Activated CD4-positive, alpha-beta T cell treated with anti-CD3 and anti-CD28 coated beads, Interleukin-2, Interleukin-6, amounts not matched to agents 100 ng/mL and 50 ng/mL, durations not matched to agents 16 hours and 8 hours (primary cell): ENCODE measurements around the gene OR6C2.
"Not testable (repeated sequence)": the region's sequence is repeated elsewhere in the genome, so short reads cannot be mapped to it uniquely, and the experiment has no call there.

Experiments used
- DNase-seq: peaks from one replicate; pipeline ENCODE4 v3.0.0-alpha.2; 2020

Gene OR6C2

DNA sequence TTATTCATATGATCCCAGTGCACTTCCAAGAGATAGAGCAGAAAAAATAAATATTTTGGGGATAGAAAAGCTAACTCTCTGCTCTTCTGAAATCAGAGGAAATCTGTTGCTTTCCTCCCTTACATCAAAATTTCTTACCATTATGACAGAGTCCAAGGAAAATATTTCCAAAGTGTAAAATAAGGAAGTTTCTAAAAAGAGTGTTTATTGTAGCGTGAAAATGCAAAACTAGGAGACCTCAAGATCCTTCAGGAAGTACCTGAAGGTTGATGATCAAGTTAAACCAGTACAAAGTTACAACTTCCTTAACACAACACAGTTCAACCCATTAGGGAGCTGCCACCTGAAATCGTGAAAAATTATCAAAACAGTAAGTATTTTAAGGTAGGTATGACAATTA is at the start of gene OR6C2:
Gene OR6C2, plus strand, starts transcription at position 301 of the 400 bp plus-strand sequence. CDS start 8,138 bp downstream, outside the sequence.
- no peak for DNase-seq

DNA sequence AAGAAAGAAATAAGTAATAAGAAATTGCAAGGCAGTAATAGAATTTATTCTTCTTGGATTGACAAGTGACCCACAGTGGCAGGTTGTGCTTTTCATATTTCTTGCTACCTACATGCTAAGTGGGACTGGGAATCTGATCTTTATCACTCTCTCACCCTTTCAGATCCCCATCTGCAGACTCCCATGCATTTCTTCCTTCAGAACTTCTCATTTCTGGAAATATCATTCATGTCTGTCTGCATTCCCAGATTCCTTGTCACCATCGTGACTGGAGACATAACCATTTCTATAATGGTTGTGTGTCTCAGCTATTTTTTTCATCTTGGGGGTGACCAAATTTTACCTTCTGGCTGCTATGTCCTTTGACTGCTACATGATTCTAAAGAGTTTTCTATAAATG is 47.5 kb upstream of the OR6C2 start:
- DNase-seq, result no peak

DNA sequence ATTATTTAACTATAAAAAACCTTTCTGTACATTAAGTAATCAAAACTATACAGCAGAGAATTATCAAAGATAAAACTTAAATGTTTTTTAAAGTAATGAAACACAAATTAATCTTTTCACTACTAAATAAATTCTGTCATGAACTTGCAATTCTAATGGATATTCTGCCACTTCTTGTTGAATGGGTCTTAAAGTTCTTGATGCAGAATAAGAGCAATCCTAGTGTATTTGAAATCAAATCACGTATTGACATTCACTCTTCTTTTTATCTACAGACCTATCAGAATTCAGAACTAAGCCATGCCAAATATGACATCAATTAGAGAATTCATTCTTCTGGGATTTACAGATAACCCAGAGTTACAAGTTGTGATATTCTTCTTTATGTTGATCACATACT is 43.6 kb upstream of the OR6C2 start, which contains the start of gene OR6C65:
Gene OR6C65, plus strand, starts transcription at position 301 of the 400 bp plus-strand sequence. Its CDS starts 0 bp downstream, at position 301.
- no peak for DNase-seq

DNA sequence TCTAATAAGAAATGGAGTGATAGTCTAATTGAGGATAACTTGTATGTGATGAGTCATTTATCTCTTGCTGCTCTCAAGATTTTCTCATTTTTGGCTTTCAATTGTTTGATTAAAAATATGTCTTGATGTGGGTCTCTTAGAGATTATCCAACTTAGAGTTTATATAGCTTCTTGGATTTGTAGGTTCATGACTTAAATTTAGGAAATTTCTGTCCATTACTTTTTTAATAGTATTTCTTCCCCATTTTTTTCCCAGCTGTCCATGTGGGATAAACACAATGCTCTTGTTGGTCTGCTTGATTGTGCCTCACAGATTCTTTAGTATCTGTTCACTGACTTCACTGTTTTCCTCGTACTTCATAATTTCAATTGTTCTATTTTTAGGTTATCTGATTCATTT is 36.0 kb upstream of the OR6C2 start:
- DNase-seq, result no peak

DNA sequence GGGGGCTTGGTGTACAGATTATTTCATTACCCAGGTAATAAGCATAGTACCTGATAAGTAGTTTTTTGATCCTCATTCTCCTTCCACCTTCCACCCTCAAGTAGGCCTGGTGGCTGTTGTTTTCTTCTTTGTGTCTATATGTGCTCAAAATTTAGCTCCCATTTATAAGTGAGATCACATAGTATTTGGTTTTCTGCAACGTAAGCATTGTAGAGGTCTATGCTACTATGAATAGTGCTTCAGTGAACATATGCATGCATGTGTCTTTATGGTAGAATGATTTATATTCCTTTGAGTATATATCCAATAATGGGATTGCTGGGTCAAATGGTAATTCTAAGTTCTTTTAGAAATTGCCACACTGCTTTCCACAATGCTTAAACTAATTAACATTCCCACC is 34.7 kb upstream of the OR6C2 start:
- not testable (repeated sequence) for DNase-seq

DNA sequence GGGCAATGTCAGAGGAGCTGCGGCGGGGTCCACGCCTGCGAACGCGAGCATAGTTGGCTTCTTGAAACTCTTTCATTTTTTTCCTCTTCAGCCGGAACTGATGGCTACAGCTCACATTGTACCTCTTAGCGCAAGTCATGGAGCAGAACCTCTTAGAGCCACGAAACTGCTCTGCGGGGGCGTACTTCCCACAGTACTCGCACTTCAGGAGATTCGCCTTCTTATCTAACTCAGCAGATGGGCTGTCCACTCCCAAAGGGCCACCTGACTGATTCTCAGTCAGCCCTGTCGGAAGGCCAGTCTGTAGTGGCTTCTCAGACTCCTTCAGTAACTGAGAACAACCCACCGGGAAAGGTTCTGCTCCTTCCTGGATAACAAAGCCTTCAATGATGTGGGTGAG is 31.7 kb upstream of the OR6C2 start:
- not testable (repeated sequence) for DNase-seq

DNA sequence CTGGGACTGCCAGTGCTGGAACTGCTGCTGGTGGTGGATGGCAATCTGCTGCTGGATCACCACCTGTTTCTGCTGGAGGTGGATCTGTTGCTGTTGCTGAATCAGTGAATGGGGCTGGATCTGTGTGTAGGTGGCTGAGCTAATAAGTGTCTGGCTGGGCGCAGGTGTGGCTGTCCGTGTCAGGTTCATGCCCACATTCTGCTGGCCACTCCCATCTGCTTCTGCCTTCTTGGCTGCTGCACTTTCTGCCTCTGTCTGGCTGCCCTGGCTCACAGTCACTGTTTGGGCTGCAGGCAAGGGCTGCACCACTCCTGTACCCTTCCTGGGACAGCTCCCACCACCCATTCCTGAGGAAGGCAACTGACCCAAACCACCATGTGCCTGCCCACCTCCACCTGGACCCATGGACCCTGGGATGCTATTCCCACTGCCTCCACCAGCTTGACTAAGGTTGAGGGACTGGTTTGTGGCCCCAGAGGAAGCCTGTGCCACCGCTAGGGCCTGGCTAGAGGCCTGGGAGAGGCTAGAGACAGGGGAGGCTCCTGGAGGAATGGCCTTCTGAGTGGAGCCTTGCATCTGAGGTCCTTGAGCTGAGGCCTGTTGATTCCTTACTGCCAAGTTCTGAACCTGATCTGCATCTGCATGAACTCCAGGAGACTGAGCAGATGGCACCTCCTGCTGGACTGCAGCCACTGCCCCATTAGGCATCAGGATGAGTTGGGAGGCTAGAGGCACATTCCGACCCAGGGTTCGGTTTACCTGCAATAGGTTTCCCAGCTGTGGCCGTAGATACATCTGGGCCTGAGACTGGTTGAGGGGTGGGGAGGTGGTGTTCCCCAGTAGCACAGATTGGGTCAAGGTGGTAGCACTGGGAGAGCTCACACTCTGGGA is 30.1 kb upstream of the OR6C2 start:
- DNase-seq, result not testable (repeated sequence)

DNA sequence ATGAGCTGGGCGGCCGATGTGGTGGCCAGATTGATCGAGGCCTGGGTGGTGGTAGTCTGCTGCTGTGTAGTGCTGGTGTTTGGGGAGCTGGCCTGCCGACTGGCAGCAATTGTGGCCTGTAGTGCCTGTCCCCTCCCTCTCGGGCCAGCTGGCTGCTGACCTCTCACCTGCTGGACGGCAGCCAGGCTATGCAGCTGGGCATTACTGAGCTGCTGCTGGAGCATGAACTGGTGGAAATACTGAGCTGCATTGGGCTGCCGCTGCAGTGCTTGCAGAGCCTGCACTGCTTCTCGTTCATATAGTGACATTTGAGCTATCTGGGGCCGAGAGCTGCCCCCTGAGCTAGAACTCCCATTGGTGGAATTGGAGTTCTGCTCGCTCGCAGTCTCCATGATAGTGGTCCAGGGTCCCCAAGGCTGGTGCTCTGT is 29.5 kb upstream of the OR6C2 start:
- DNase-seq, result not testable (repeated sequence)

DNA sequence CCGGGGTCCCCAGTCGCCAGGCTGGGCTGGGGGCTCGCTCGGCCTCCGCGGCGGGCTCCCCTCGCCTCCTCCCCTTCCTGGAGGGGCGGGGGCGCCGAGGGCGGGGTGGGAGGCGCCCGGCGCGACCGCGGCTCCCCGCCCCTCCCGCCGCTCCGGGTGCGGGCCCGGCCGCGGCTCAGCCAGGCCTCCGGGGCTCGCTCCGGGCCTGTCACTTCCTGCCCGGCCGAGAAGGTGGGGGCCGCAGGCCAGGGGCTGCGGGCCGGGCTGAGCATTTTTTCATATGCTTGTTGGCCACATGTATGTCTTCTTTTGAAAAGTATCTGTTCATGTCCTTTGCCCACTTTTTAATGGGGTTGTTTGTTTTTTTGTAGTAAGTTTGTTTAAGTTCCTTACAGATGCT is 29.0 kb upstream of the OR6C2 start:
- not testable (repeated sequence) for DNase-seq

DNA sequence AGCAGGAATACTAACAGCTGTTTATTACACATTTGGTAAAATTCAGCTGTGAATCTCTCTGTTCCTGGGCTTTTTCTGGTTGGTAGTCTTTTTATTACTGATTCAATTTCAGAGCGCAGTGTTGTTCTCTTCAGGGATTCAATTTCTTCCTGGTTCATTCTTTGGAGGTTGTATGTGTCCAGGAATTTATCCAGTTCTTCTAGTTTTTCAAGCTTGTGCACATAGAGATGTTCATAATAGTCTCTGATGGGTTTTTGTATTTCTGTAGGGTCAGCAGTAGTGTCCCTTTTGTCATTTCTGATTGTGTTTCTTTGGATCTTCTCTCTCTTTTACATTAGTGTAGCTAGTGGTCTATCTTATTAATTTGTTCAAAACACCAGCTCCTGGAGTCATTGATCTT is 26.9 kb upstream of the OR6C2 start:
- no peak for DNase-seq

DNA sequence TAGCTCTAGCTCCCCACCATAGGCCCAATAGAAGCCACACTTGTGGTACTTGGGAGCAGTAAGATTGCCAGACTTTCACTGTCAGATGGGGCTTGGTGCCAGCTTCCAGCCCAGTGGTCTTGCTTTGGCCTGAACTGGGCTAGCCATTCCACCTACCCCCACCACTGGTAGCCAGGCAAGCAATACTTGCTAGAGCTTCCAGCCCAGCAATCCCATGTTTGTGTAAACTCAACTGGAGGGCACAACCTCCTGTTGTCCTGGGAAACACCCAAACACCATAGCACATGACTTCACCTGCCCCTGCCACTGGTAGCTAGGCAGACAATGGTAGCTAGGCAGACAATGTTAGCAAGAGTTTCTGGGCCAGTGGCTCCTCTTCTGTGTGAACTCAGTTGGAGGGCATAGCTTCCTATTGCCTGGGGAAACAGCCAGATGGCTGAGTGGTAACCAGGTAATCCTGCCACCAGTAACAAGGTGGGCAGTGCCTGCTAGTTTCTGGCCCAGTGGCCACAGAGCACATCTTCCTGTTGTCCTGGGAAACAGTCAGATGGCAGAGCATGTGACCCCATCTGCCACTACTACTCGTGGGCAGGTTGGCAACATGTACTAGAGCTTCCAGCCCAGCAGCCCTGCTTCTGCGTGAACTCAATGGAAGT is 23.4 kb upstream of the OR6C2 start:
- no peak for DNase-seq

DNA sequence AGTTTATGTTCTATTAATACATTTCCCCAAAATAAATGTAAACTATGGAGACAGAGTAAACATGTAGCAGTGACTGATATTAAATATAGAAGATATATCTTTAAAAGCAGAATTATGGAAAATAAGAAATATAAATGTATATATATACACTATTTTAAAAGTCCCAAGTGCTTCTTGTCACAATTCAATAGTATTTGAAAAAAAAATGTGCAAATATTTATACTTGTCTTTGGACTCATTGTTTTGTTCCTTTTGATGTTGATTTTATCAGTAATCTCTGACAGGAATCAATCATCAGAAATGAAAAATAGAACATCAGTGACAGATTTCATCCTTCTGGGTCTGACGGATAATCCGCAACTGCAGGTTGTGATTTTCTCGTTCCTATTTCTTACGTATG is 17.9 kb upstream of the OR6C2 start, which contains the start of gene OR6C76:
Gene OR6C76, plus strand, starts transcription at position 301 of the 400 bp plus-strand sequence. Its CDS starts 0 bp downstream, at position 301.
- DNase-seq, result no peak

DNA sequence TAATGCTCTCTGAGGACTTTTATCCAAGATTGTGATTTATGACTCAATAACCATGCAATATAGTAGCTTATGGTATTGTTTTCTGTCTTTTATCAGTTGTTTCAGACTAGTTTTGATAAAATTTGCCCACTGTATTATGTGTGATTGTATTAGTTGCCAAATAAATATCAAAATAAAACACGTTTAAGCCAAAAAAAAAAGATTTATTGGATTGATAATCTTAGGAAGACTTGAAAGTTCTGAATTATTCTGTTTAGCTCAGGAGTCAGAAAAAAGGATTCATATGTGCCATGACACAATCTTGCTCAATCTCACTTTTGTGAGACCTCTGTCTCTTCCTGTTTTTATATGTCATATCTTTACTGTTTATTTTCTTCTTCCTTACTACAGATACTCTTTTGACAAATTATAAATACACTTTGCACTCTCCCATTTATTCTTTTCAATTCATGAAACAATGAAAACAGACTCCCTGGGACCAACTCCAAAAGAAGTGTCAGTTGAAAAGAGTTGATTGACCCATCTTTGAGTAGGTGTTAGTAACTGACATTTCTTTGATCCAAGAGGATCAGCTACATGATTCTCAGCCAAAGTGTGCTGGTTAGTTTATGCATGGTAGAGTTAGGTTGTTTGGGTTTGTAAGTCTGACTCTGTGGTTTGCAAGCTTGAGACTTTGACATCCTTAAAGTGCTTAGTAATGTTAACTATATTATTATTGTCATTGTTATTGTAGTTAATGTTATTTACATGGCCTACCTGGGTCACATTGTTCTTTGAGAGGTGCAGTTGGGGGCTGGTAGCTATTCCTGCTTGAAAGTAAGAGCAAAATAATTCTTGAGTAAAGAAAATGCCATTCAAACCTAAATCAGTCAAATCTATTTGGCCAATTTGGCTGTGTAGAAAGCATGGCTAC is 15.3 kb upstream of the OR6C2 start:
- DNase-seq, result no peak

DNA sequence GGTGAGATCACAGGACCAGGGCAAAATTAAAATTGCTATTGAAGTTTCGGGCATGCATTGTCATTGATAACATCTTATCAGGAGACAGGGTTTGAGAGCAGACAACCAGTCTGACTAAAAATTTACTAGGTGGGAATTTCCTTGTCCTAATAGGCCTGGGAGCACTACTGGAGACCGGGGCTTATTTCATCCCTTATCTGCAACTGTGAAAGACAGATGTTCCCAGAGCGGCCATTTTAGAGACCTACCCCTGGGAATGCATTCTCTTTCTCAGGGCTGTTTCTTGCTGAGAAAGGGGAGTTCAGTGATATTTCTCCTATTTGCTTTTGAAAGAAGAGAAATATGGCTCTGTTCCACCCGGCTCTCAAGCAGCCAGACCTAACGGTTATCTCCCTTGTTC is 2.6 kb upstream of the OR6C2 start:
- DNase-seq, result not testable (repeated sequence)

DNA sequence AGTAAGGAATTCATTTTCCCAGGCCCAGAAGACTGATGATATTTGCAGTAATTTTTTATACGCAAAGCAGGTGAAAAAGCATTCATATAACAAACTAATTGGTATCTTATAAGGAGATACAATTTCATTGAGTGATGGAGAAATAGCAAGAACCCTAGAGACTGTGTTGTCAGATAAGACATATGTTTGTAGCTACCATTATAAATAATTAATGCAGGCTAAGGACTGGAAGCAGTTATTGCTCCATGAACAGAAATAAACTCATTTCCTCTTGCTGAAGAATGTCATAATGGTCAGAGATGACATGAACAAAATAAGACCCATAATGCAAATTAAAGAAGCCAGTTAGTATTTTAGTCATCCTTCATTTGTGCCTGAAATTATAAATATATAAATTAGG is 1.5 kb downstream of the OR6C2 start:
- DNase-seq, result no peak

DNA sequence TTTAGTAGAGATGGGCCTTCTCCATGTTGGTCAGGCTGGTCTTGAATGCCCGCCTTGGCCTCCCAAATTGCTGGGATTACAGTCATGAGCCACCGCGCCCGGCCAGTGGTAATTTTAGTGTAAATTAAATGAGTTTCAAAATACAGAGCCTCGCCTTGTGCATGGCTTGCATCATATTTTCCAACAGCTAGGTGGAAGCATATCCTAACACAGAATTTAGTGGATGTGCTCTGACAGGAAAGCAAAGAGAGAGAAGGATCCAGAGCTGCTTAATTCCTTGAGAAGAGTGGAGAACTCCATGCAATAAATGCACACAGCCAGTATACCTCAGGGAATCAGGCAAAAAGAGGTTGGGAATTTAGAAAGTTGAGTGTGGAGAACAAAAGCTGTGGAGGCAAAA is 2.5 kb downstream of the OR6C2 start:
- no peak for DNase-seq

DNA sequence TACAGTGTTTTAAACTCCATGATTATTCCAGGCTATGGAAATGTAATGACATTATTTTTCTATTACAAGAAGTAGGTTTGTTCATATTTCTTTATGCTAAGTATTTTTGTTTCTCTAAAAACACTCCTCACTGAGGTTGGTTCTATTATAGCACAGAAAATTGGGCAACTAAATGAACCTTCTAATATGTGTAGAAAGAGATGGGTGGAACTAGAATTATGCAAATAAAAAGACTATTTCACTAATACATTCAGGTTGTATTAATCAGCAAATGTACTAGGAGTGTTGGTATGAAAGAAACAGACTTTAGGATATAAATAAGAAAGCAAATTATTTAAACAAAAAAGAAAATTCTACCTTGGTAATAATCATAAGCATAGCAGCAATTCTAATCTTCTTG is 4.9 kb downstream of the OR6C2 start:
- no peak for DNase-seq

DNA sequence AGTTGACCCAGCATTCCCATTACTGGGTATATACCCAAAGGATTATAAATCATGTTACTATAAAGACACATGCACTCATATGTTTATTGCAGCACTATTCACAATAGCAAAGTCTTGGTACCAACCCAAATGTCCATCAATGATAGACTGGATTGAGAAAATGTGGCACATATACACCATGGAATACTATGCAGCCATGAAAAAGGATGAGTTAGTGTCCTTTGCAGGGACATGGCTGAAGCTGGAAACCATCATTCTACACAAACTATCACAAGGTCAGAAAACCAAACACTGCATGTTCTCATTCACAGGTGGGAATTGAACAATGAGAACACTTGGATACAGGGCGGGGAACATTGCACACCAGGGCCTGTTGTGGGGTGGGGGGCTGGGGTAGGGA is 21.1 kb downstream of the OR6C2 start:
- not testable (repeated sequence) for DNase-seq

DNA sequence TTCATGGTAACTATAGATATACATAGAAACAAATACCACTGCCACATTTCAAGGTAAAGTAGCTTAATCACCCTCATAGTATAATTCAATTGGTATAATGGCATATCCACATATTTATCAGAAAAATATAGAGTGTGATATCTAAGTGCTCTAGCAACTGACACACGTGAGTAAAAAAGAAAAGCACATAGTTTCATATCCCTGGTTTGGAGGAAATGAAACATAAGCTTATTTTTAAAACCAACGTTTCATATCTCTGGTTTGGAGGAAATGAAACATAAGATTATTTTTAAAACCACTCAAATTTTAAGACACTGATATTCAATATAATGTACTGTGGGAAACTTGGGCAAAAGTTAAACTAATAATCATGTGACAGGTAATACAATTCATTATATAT is 24.0 kb downstream of the OR6C2 start:
- DNase-seq, result no peak

DNA sequence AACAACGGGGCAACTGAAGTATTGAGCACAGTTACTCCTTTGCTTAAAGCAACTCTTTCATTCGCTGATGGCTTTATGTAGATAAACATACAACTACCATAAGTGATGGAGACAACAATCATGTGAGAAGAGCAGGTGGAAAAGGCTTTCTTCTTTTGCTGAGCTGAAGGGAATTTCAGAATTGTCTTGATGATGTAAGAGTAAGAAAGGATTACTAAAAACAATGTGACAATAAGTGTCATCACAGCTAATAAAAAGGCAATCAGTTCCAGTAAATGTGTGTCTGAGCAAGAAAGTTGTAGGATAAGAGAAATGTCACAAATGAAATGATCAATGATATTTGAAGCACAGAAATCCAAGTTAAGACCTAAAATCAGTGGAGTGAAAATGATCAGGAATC is 25.4 kb downstream of the OR6C2 start:
- DNase-seq, result no peak

DNA sequence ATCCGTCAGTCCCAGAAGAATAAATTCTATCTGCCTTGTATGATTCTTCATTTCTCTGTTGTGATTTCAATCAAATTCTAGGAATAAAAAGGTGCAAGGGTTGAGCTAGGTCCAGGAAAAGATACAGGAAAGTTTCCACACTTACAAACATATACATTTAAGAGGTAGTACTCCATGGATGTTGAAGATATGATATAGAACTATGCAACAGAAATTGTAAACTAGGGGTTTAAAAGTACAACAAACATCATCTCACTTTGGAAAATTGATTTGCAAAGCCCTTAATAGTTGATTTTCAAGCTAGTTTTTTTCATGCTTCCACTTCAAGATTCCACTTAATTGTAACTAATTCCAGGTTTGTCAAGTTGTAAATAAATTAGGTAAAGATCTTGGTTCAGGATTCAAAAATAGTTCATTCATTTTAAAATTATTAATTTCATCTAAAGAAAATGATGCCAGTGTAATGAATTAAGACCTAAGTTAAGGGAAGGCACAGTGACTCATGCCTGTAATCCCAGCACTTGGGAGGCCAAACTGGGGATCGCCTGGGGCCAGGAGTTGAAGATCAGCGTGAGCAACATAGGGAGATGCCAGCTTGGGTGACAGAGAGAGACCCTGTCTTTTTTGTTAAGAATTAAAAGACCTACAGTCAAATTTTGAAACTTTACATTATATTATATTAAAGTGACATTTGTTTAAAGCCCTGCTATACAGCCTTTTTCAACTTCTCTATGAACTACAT is 26.4 kb downstream of the OR6C2 start, which contains the start of gene OR6C70:
Gene OR6C70, minus strand, starts transcription at position 51 of the 742 bp plus-strand sequence. Its CDS starts 0 bp downstream, at position 51.
- no peak for DNase-seq

DNA sequence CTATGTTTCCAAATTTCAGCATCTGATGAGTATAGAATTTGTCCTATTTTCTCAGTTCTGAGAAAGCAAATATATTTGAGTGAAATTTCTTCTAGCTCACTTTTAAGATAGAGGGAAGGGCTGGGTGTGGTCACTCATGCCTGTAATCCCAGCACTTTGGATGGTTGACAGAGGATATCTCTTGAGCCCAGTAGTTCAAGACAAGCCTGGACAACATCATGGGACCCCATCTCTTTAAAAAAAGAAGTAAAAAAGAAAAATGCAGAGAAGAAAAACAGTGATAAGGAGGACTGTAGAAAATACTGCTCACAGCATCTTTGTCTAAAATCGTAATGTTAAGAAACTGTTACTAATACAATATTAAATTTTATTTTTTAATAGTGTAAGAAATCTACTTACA is 28.4 kb downstream of the OR6C2 start:
- no peak for DNase-seq
